Globus pallidus (tissue), 1 donor: Measurements from ENCODE around the gene SINHCAF.
"Not testable (repeated sequence)": the region's sequence is repeated elsewhere in the genome, so short reads cannot be mapped to it uniquely, and the experiment has no call there.

Experiments used
- DNase-seq: peaks from one replicate; pipeline ENCODE4 v3.0.0-alpha.2; 2015; ENCODE audit warnings: low spot score

Gene SINHCAF

DNA sequence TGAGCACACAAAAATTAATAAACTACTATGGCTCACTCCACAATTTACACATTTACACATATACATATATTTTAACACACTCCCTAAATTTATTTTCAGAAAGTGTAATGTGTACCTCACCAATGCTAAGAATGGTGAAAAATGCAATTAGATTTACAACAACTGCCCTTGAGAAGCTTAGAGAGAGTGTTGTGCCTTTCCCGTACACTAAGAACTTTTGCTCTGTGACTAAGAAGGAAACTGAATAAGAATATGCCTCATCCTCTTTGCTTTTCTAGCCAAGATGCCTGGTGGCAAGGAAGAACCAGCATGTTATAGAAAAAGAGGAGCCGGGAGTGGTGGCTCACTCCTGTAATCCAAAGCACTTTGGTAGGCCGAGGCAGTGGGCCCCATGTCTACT, 62.3 kb downstream of the SINHCAF start:
- no peak for DNase-seq

DNA sequence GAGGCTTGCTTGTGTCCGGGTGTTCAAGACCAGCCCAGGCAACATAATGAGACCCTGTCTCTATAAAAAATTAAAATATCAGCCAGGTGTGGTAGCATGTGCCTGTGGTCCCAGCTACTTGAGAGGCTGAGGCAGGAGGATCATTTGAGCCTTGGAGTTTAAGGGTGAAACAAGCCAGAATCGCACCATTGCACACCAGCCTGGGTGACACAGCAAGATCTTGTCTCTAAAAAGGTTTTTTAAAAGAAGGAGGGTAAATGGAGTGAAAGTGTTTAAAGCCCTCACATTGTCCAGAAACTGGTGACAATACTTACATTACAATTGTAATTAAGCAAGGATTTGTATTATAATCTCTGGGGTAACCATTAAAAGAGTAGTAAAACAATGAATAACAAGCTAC, 64.2 kb downstream of the SINHCAF start:
- no peak for DNase-seq

DNA sequence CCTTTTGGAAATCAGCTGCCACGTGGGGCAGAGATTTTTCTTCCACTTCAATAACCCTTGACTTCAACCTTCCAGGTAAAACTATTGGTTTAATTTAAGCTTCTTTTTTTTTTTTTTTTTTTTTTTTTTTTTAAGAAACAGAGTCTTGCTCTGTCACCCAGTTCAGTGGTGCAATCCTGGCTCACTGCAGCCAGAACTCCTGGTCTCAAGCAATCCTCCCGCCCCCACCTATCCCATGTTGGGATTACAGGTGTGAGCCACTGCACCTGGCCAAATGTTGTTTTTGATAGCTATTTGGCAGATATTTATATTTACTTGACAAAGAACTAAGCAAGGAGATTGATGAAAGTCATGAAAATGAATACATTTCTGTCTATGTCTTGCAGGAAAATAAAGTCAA, 65.1 kb downstream of the SINHCAF start:
- DNase-seq = no peak

DNA sequence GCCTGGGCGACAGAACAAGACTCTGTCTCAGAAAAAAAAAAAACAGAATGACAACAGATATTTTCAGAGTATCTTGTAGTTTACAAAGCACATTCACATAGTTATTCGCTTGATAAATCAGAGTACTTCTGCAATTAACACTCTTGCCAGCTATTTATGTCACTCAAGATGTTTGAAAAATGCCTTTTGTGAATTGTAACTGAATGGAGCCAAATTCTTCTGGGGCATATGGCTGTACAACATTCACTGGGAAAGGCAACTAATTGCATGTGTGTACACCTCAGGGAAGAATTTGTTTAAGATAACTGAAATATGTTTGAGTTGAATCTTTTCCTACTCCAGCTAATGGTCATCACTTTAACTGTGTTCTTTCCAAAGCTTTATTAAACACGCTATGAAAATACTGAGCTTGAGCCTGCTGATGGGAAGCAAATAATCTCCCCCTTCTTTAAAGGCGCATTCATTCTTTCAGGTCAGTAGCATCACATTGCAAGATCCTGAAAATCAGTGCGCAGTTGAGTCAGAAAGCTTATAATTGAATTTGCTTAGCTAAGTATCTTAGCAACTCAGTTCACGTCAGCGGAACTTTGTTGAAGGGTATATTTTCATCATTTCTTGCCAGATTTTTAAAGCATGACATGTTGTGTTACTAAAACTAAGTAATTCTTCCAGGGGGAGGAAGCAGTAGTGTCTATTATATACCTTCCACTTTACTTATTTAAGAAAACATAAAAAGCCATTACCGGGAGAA, 66.6 kb downstream of the SINHCAF start:
- no peak for DNase-seq

DNA sequence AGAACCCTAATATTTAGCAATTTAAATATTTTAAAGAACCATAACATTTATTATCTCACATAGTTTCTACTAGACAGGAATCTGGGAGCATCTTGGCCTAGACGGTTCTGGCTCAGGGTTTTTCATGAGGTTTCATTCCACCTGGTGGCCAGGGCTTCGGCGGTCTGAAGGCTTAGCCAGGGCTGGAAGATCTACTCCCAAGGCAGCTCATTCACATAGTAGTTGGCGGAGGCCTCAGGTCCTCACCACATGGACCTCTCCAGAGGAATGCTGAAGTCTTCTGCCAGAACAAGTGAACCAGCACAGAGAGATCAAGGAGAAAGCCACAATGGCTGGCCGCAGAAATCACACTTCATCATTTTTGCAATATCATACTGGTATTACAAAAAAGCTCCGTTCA, 68.2 kb downstream of the SINHCAF start:
- no peak for DNase-seq

DNA sequence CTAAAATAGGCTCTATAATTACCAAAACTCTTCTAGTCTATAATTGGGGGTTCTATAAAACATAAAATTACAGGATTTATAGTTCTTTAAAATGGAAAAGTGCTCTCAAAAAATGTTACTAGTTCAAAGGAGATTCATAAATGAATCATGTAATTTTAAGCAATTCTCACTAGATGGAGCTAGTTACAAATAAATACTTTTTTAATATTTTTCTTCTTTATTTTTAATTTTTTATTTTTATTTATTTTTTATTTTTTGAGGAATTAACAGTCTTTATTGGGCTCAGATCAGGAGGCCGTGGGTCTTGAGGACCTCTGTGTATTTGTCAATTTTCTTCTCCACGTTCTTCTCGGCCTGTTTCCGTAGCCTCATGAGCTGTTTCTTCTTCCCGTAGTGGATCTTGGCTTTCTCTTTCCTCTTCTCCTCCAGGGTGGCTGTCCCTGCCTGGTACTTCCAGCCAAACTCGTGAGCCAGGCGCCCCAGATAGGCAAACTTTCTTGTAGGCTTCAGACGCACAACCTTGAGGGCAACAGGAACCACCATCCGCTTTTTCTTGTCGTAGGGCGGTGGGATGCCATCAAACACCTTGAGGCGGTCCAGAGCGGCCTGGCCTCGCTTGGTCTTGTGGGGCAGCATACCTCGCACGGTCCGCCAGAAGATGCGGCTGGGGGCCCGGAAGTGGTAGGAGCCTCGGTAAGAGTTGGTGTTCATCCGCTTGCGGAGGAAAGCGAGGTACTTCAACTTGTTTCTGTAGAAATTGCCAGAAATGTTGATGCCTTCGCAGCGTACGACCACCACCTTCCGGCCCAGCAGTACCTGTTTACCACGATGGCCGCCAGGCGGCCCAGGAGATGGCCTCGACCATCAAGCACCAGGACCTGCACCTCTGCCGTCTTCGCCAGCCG, 74.0 kb downstream of the SINHCAF start:
- not testable (repeated sequence) for DNase-seq

DNA sequence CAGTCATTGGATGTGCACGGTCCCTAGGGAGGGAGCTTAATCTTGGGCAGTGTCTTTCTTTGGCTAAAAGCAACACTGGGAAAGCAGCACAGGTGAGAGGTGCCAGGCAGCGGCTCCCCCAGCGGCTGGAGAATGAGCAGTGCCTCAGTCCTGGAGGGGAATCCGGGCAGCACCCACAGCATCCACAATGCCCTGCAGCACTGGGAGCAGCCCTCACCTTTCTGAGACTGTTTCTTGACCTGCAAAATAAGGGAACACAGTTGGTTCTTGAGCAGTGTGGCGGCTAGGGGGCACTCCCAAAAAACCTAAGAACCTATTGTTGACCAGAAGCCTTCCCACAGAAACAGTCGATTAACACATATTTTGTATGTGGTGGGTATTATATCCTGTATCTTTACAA, 75.8 kb downstream of the SINHCAF start:
- DNase-seq = no peak

DNA sequence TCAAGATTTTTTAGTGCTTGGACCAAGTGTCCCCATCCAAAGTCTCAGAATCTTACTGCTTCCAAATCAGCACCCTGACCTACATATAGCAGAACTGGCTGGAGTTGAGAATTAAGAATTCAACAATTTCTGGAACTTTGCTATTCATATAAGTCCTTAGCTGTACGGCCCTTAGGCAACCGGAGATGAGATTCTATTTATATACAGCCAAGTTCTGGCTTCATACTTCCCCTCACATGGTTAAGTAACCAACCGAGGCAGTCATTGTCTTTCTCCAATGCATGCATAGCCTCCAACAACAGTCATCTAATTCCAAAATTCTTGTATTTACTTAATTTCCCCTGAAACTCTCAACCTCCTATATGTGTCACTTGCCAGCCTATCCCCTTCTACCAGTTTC, 76.6 kb downstream of the SINHCAF start:
- no peak for DNase-seq

DNA sequence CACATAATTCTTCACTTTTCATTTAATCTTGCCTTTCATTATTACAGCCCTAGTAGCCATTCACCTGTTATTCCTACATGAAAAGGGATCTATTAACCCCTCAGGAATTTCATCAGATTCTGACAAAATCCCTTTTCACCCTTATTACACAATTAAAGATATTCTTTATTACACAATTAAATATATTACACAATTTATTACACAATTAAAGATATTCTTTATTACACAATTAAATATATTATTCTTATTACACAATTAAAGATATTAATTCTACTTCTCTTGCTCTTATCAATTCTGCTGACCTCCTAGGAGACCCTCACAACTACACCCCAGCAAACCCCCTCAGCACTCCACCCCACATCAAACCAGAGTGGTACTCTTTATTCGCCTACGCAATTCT, 77.1 kb downstream of the SINHCAF start:
- no peak for DNase-seq

DNA sequence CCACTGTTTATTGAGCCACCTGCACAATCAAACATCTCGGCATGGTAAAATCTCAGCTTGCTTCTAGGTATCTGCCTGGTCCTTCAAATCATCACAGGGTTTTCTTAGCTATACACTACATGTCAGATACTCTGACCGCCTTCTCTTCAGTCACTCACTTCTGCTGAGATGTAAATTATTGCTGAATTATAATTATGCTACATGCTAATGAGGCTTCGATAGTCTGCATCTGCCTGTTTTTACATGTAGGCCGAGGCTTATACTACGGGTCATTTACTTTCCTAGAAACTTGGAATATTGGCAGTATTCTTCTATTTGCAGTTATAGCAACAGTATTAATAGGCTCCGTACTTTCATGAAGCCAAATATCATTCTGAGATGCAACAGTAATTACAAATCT, 77.6 kb downstream of the SINHCAF start:
- no peak for DNase-seq

DNA sequence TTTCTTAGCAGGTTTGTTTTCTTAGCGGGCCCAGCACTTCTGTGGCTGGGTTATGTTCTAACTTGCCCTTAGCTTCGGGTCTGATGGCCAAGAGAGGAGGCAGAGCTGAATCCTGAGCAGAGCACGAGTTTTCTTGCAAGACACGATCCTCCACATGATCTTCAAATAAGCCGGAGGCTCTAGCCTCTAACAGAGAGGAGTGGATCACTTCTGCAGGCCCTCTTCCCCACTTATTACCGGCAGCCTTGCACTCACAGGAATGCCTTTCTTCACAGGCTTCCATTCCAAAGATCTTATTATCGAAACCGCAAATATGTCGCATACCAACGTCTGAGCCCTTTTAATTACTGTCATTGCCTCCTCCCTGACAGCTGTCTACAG, 79.5 kb downstream of the SINHCAF start:
- no peak for DNase-seq

DNA sequence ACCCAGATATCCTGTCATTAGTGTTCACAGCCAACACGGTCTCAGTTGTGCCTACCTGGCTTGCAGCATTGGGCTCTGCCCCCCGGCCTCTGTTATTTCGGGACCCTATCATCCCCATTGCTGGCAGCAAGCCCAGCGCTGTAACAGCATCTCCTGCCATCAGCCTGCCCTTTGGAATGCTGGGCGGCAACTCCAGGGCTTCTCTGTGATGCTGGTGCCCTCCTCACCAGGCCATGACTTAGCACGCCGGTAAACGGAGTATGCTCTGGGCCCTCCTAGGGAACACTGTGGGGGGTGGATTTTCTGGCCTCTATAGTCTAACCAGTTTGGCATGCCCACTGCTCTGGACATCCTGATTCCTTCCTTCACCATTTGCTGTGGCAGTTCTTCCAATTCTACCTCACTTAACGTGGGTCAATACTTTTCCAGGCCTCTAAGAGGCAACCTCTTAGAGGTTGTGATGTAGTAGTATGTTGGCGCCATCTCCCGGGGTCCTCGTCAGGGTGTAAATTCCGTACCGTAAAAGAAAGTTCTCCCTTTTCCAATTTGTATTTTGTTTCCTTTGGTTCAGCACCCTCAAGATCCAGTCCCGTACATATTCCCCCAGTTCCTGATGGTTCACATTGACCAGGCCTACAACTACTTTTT, 80.0 kb downstream of the SINHCAF start:
- DNase-seq = no peak

DNA sequence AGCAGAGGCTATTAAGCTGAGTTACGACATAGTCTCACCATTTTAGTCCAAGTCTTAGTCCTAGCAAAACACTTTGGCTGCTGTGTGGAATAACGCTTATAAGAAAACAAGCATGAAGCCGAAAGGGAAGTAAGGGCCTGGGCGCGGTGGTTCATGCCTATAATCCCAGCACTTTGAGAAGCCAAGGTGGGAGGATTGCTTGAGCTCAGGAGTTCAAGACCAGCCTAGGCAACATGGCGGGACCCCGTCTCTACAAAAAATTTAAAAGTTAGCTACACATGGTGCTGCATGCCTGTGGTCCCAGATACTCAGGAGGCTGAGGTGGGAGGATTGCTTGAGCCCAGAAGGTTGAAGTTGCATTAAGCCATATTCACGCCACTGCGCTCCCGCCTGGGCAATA, 83.5 kb downstream of the SINHCAF start:
- not testable (repeated sequence) for DNase-seq

DNA sequence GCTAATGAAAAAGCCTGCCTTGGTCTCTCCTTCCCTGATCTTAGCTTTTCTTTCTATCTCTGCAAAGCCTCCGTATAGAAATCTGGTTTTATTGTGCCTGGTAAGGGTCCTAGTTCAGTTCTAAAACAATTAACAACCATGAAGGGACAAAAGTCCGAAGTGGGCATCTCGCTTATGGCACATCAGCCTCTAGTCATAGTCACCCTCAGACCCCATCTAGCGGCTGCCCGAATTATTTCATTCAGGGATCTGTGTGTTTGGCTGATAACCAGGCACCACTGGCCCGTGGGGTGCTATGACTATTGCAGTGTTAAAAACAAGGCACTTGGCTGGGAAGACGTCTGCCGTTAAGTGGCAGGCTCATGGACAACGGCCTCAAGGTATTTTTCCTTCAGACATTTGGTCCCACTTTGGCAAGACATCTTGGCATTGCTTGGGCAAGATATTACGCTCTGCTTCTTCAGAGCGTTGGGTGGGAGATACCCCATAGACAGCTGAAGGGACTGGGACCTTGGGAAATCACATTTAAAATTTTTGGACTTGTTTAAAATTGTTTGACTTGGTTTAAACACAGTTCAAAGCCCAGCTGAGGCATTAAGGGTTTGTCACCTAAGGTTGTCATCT, 87.1 kb downstream of the SINHCAF start:
- peak; percentile 54 for DNase-seq

DNA sequence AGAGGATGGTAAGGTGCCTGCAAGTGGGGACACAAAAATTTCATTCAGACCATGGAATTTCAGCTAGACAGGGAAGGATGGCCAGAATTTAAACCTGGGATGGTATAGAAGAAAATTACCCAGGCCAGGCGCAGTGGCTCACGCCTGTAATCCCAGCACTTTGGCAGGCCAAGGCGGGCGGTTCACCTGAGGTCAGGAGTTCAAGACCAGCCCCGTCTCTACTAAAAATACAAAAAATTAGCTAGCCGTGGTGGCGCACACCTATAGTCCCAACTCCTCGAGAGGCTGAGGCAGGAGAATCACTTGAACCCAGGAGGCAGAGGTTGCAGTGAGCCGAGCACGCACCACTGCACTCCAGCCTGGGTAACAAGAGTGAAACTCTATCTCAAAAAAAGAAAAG, 87.6 kb downstream of the SINHCAF start:
- not testable (repeated sequence) for DNase-seq

DNA sequence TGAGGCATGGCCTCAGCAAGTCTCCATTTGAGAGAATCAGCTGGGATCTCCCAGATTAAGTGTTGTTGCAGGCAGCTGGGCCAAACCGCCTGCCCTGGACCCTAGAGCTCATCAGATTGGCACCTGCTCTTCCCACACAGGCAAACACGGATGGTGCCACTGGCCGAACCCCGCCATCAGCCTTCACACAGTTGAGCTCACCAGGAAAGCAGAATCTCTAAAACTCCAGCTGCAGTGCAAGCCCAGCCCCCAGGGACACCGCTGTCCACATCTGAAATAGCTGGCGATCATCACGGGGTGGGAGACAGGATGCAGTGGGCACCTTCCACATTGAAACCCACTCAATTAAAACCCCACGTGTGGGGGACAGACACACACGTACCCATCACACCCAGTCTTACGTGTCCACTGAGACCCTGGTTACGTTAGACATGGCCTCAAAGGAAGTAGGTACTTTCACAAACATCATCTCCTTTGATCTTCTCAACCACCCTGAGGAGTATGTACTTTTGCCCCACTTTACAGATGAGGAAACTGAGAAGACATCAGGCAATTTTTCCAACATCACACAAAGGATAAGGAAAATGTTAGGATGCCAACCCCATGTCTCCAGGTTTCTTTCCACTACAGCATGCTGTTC, 88.8 kb downstream of the SINHCAF start:
- DNase-seq = no peak

DNA sequence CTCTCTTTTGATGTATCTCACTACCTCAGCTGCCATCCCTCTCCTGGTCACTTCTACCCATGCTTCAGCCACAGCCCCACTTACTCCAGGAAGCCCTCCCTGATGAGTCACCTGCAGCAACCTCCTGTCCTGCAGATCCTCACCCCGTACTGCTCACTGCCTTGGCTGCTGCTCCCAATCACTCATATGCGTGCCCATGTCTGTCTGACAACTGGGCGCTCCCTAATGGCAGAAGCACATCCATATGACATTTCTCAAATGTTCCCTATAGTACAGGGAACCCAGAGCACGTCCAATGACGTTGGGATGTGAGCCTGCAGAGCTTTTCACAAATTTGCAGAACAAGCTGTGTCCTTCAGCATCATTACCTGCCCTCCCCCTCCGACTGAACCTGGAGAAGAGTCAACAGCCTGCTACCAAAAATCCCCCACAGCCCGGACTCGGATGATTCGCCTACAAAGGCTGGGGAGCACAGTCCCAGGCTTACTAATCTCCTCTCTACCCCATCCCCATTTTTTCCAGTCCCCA, 90.0 kb downstream of the SINHCAF start:
- no peak for DNase-seq

DNA sequence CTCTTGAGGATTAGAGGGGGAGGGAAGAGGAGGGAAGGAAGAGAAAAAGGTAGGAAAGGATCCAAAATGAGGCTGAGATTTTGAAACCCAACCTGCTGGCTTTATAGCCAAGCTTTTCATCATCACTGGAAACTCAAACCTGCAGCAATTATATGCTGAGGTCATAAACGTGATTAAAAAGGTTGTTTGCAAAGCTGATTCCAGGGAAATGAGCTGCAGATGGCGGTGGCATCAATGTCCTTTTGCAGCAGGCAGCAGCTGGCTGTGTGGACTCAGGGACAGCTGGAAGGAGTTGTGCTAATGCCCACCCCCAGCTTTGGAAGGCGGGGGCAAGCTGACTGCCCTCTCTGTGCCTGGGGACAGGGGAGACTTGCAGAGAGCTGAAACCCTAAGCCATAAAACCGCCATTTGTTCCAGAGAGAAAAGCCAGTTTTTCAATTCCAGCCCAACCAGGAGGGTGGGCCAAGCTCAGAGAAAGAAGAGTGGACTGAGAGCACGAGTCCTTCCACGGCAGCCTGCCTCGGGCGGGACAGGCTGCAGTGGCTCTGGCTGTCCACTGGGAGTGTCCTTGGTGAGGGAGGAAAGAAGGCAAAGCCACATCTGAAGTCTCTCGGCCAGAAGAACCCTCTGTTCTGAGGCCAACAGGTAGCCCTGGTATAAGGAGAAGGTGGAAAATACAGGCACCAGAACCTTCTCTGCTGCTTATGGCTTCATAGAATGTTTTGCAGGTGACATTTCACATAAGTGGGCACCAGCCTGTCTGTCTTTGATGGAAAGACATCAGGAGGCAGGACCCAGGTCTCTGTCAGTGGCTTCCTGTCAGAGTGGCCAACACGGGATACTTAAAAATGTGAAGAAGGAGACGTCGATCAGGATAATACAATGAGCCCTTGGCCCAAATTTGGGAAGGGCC, 90.7 kb downstream of the SINHCAF start:
- DNase-seq = peak; percentile 48

DNA sequence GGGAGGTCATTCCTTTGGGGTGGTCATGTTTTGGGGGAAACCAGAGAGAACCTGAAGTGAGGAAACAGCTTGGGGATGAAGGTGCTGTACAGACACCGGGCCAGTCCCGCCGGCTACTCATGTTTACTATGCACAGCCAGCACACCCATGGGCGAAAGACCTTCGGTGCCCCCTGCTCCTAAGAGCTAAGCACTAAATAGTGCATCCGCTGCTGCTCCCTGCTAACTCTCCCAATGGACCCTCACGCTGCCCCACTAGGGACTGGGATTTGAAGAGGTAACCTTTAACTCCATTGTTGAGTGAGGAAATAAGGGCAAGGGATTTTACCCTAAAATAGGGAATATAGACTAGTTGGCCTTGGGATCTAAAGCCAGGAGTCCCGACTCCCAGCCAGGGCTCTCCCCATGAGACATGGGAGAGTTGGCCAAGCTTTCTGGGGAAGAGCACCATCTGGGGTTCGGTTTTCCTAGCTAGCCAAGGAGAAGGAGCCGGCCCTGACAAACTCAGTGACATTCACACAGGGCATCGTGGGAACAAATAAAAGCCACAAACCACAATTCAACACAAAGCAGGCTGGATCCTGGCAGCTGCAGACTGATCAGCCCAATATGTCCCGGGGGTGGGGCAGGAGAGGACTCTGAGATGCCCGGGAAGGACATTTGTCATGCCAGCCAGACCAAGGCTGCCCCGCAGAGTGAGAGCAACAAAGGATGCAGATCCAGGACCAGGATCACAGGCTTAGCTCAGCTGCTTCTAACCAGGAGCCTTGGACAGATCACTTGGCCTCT, 91.7 kb downstream of the SINHCAF start:
- no peak for DNase-seq
